Endothelial cell (in vitro differentiated cells): ENCODE measurements around the gene CRELD1. TPM values are rescaled to one million over a fixed set of nuclear protein-coding genes. Genes with fewer than 3 reads are reported as not detected.

Source experiments
- DNase-seq: peaks from one replicate; pipeline ENCODE4 v3.0.0; 2021; ENCODE audit warnings: low spot score
- H3K27ac Mint-ChIP-seq: one replicate; pipeline ENCODE4 v1.8.0; 2021; ENCODE audit warnings: mixed read lengths, inconsistent platforms; ENCODE audit not compliant: unreplicated experiment
- H3K27me3 Mint-ChIP-seq: one replicate; pipeline ENCODE4 v1.8.0; 2021; ENCODE audit warnings: mild to moderate bottlenecking, moderate library complexity, mixed read lengths, inconsistent platforms; ENCODE audit not compliant: unreplicated experiment
- H3K36me3 Mint-ChIP-seq: one replicate; pipeline ENCODE4 v1.8.0; 2021; ENCODE audit warnings: mild to moderate bottlenecking, low read depth, mixed read lengths, inconsistent platforms; ENCODE audit not compliant: unreplicated experiment
- H3K4me1 Mint-ChIP-seq: one replicate; pipeline ENCODE4 v1.8.0; 2021; ENCODE audit warnings: mild to moderate bottlenecking, mixed read lengths, inconsistent platforms; ENCODE audit not compliant: unreplicated experiment
- H3K4me3 Mint-ChIP-seq: one replicate; pipeline ENCODE4 v1.8.0; 2021; ENCODE audit warnings: mild to moderate bottlenecking, mixed read lengths, inconsistent platforms; ENCODE audit not compliant: unreplicated experiment
- H3K9me3 Mint-ChIP-seq: one replicate; pipeline ENCODE4 v1.8.0; 2021; ENCODE audit warnings: mixed read lengths, inconsistent platforms; ENCODE audit not compliant: unreplicated experiment
- total RNA-seq: library from RNA; stranded (reverse); fragmentation: NEBNext Ultra II Directional; extraction: Animal tissue kit (Norgen Biotek cat#: 25700); gene quantifications from one replicate; pipeline ENCODE4 v1.2.1, GENCODE V29; 2021; ENCODE audit not compliant: unreplicated experiment
- TF ChIP-seq, protein P1 (sequence below): fragments of 200-600 bp; sonication (generic); IDR thresholded peaks from one replicate; pipeline ENCODE4 v1.5.0; 2021; ENCODE audit warnings: antibody characterized with exemption; ENCODE audit not compliant: unreplicated experiment

The CRELD1 gene
- total RNA-seq, 1 donor from 2014 or later = 30.7 TPM

DNA sequence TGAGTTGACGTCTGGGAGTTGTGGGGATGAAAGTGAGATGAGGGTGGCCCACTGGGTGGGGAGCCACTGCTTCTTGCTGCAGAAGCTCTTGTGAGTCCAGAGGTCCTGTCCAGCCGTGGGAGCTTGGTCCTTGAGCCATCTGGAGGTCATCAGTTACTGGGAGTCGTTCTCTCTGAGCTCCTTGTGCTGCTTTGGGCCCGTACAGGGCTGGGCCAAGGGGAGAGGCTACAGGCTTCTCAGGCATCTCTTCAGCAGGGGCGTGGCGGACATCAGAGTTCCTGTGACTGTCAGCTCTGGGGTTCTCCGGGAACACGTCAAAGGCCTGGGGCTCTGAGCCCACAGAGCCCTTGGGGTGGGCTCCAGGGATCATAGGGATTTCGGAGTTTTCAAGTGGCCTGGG is 16.0 kb downstream of the CRELD1 start:
- H3K4me3 Mint-ChIP-seq = no peak overlapping the region
- TF ChIP-seq, protein P1, sequence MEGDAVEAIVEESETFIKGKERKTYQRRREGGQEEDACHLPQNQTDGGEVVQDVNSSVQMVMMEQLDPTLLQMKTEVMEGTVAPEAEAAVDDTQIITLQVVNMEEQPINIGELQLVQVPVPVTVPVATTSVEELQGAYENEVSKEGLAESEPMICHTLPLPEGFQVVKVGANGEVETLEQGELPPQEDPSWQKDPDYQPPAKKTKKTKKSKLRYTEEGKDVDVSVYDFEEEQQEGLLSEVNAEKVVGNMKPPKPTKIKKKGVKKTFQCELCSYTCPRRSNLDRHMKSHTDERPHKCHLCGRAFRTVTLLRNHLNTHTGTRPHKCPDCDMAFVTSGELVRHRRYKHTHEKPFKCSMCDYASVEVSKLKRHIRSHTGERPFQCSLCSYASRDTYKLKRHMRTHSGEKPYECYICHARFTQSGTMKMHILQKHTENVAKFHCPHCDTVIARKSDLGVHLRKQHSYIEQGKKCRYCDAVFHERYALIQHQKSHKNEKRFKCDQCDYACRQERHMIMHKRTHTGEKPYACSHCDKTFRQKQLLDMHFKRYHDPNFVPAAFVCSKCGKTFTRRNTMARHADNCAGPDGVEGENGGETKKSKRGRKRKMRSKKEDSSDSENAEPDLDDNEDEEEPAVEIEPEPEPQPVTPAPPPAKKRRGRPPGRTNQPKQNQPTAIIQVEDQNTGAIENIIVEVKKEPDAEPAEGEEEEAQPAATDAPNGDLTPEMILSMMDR = no peak
- H3K27me3 Mint-ChIP-seq = peaks cover 6% of the 10 kb centered on the region
- no peaks in the 10 kb centered on the region for H3K9me3 Mint-ChIP-seq
- H3K36me3 Mint-ChIP-seq = no peaks in the 10 kb centered on the region
- DNase-seq = no peak
- H3K4me1 Mint-ChIP-seq = peaks cover 2% of the 10 kb centered on the region
- H3K27ac Mint-ChIP-seq = no peak overlapping the region

DNA sequence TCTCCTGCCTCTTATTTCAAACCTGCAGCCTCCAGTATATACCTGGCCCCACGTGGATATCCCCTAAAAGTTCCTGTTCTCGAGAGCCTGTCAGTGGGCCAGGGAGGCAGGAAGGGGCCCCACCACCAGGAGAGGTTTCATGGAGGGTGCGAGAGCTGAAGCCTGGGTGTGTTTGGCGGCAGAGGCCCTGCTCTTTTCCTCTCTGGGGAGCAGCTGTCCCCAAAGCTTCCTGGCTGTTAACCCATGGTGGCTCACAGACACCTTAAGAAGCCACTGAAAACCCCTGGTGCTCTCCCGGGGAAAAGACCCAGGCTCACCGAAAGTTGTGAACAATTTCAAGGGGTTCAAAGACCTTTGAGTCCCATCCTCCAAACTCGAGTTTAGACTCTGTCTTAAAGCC is 17.5 kb downstream of the CRELD1 start:
- H3K4me1 Mint-ChIP-seq = peaks cover 5% of the 10 kb centered on the region
- H3K36me3 Mint-ChIP-seq = no peaks in the 10 kb centered on the region
- H3K27ac Mint-ChIP-seq = no peak overlapping the region
- no peak for DNase-seq
- no peaks in the 10 kb centered on the region for H3K9me3 Mint-ChIP-seq
- no peak overlapping the region for H3K4me3 Mint-ChIP-seq
- H3K27me3 Mint-ChIP-seq = peaks cover 4% of the 10 kb centered on the region
- TF ChIP-seq, protein P1 = no peak

DNA sequence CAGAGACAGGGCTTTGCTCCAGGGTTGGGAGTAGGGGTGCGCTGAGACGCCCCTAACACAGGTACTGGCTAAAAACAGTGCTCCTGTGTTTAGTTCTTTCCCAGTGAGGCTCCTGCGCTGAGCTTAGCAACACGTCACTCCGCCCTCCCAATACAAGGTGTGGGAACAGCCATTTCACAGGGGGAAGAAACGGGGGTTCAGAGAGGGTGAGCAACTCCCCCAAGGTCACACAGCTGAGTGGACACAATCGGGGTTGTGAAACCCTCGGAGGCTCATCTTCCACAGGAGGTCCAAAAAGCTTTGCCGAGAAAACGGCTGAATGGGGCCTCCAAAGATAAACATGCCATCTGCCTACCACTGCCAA is 17.9 kb downstream of the CRELD1 start:
- peaks cover 4% of the 10 kb centered on the region for H3K27me3 Mint-ChIP-seq
- H3K9me3 Mint-ChIP-seq = no peaks in the 10 kb centered on the region
- TF ChIP-seq, protein P1 = no peak
- no peak overlapping the region for H3K27ac Mint-ChIP-seq
- peak overlapping the region; percentile 42 for H3K4me3 Mint-ChIP-seq
- peaks cover 5% of the 10 kb centered on the region for H3K4me1 Mint-ChIP-seq
- no peak for DNase-seq
- no peaks in the 10 kb centered on the region for H3K36me3 Mint-ChIP-seq

DNA sequence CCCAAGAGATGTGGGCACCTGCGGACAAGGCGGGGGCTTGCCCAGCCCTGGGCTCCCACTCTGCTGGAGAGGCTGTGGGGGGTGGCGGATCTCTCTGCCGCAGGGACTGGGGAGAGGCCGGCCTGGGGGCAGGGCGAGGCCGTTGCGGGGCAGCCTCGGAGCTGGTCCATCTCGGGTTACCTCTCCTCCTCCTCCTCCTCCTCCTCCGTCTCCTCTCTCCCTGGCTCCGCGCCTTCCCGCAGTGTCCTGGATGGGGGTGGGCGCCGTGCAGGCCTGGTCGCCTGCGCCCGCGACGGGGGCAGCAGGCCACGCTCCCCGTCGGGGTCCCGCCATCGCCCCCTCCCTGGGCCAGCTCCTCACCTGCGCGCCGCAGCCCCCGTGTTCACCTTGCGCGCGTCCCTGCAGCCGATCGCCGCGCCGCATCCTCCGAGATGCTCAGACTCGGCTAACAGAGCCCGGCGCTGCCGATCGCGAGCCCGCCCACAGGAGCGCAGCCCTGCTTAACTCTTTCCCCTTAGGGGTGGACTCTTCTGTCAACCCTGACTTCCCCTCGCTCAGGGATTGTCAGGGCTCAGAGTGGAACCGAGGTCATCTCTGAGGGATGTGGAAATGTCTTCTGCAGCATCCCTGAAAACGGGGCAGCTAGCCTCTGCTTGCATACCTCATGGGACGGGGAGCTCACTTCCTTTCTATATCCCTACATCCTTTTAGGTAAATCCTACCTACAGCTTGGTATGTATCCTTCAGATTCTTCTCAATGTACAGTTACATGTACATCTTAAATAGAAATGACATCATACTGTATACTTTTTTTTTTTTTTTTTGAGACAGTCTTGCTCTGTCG is 18.6 kb downstream of the CRELD1 start, which contains the start of gene PRRT3:
TSS of gene PRRT3 (minus strand) at position 447 of the 844 bp plus-strand sequence. CDS start 2,293 bp downstream, outside the sequence.
- peaks cover 4% of the 10 kb centered on the region for H3K27me3 Mint-ChIP-seq
- TF ChIP-seq, protein P1 = no peak

DNA sequence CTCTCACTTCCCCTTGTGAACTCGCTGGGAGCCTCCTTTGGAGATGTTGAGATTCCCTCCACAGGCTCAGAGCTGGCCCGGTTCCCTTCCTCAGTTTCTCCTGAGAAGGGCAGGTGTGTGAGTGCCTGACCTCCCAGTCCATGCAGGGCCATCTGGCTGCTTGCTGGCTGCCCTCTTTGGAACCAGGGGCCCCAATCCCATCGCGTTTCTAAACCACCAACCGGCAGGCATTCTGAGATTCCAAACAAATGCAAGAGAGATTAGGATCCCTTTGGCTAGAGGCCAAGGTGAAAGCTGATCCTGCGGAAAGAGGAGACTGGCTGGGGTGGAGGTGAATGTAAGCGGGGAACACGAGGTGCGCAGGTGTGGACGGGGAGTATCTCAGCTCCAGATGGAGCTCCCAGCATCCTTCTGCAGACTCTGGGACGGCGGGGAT is 21.5 kb downstream of the CRELD1 start:
- no peak for DNase-seq
- TF ChIP-seq, protein P1 = no peak
- H3K4me3 Mint-ChIP-seq = no peak overlapping the region

More for the DNA sequence above, 18.6 kb downstream of the CRELD1 start, which contains the start of gene PRRT3:
- Mint-ChIP-seq H3K4me1 (peaks cover 5% of the 10 kb centered on the region), H3K4me3 (peak within 1 kb of the TSS; percentile 59), H3K36me3 (no peaks in the 10 kb centered on the region), H3K27ac (no peak within 1 kb of the TSS), H3K9me3 (no peaks in the 10 kb centered on the region)
- DNase-seq = peak; percentile 55

More for the DNA sequence above, 21.5 kb downstream of the CRELD1 start:
- Mint-ChIP-seq H3K4me1 (peaks cover 5% of the 10 kb centered on the region), H3K36me3 (no peaks in the 10 kb centered on the region), H3K27me3 (peaks cover 6% of the 10 kb centered on the region), H3K27ac (no peak overlapping the region), H3K9me3 (no peaks in the 10 kb centered on the region)
